HepG2 (cell line): ENCODE measurements around the gene SLIT3. TPM values are rescaled to one million over a fixed set of nuclear protein-coding genes. Genes with fewer than 3 reads are reported as not detected.

Experiments
- ATAC-seq: fragments of 200-7000 bp; cut with Tn5 transposase; 3 replicates; pipeline ENCODE4 v1.9.1; 2020; ENCODE audit warnings: mild to moderate bottlenecking, moderate library complexity
- BruUV-seq: library from RNA; stranded (reverse); fragments of 400-500 nt; replicated peaks from 2 replicates; lab custom pipeline; 2021; lab: Mats Ljungman, UMichigan
- CTCF ChIA-PET: fragments of 300-600 bp; formaldehyde crosslinking; extraction: SDS; loops from one replicate; lab custom pipeline; 2021; ENCODE audit warnings: low total read pairs, inconsistent platforms, low intra/inter-chr PET ratio; lab: Yijun Ruan, JAX
- POLR2A ChIA-PET: fragments of 350-600 bp; sonication (Branson Sonifier 250); formaldehyde crosslinking; loops from one replicate; lab custom pipeline; 2020; ENCODE audit warnings: antibody characterized with exemption, inconsistent platforms; lab: Yijun Ruan, JAX
- DNase-seq: peaks from one replicate; pipeline ENCODE4 v3.0.0-alpha.2; 2015; ENCODE audit warnings: low spot score
- FAIRE-seq: peaks from 3 replicates; lab custom pipeline; 2011; peaks lifted over from hg19 to GRCh38; lab: Jason Lieb, UNC
- H2AFZ ChIP-seq: one replicate; pipeline ENCODE4 v1.6.1; 2011; ENCODE audit warnings: low read length, inconsistent platforms
- H3K27ac ChIP-seq: fragments of 300-600 bp; 3 replicates; pipeline ENCODE4 v1.8.0; 2011; ENCODE audit warnings: mixed run types, mild to moderate bottlenecking, mixed read lengths, low read length, inconsistent platforms; ENCODE audit not compliant: insufficient read depth; ENCODE audit errors: extremely low read length
- H3K27me3 ChIP-seq, 2 experiments: fragments of 200-600 bp in 1 of 2; 2 replicates in 1 of 2; 3 replicates in 1 of 2; pipeline versions ENCODE4 v1.6.0 to v1.8.0; 2011; ENCODE audit warnings: low read length in 2 of 2, mild to moderate bottlenecking in 2 of 2, moderate library complexity in 2 of 2, inconsistent platforms in 1 of 2; ENCODE audit not compliant: insufficient read depth in 2 of 2, control insufficient read depth in 1 of 2
- H3K36me3 ChIP-seq, 2 experiments: fragments of 200-600 bp in 1 of 2; replicated peaks in 1 of 2; 2 replicates in 1 of 2; 3 replicates in 1 of 2; pipeline versions ENCODE4 v1.5.1 to v1.8.0; 2011; ENCODE audit warnings: low read length in 2 of 2, inconsistent platforms in 1 of 2; ENCODE audit not compliant: insufficient read depth in 2 of 2, control insufficient read depth in 1 of 2
- H3K4me1 ChIP-seq: 2 replicates; pipeline ENCODE4 v1.5.1; 2012; ENCODE audit warnings: low read length, inconsistent platforms; ENCODE audit not compliant: insufficient read depth
- H3K4me2 ChIP-seq: 2 replicates; pipeline ENCODE4 v1.6.0; 2011; ENCODE audit warnings: low read depth, low read length, inconsistent platforms
- H3K4me3 ChIP-seq, 3 experiments: fragments of 200-600 bp in 1 of 3; sonication (generic), shearing (Covaris generic) in 1 of 3; replicated peaks in 1 of 3; 2 replicates each; pipeline ENCODE4 v1.5.1; 2011 to 2016; ENCODE audit warnings: low read length in 3 of 3, inconsistent platforms in 2 of 3, low read depth in 2 of 3, mild to moderate bottlenecking in 2 of 3, control low read depth in 1 of 3, mixed read lengths in 1 of 3; ENCODE audit not compliant: insufficient read depth in 1 of 3
- H3K79me2 ChIP-seq: one replicate; pipeline ENCODE4 v1.6.1; 2011; ENCODE audit warnings: low read length, inconsistent platforms; ENCODE audit not compliant: insufficient read depth
- H3K9ac ChIP-seq: 2 replicates; pipeline ENCODE4 v1.6.0; 2011; ENCODE audit warnings: mild to moderate bottlenecking, low read depth, low read length, inconsistent platforms; ENCODE audit not compliant: insufficient read depth
- H3K9me3 ChIP-seq: 2 replicates; pipeline ENCODE4 v1.5.1; 2012; ENCODE audit warnings: mild to moderate bottlenecking, low read length
- H4K20me1 ChIP-seq: 2 replicates; pipeline ENCODE4 v1.6.0; 2011; ENCODE audit warnings: inconsistent platforms, mild to moderate bottlenecking, low read length, moderate library complexity; ENCODE audit not compliant: insufficient read depth
- ASH2L ChIP-seq: fragments of 300-600, 200-600 bp; sonication (generic); IDR thresholded peaks from 2 replicates; pipeline ENCODE4 v1.7.0; 2017; ENCODE audit warnings: low read depth, mild to moderate bottlenecking, moderate library complexity, mixed read lengths, low read length; ENCODE audit not compliant: insufficient read length
- RXRA ChIP-seq: sonication (generic); formaldehyde crosslinking; IDR thresholded peaks from 2 replicates; pipeline ENCODE4 v1.5.1; 2020; ENCODE audit warnings: missing genetic modification reagents
- SNAPC4 ChIP-seq: sonication (generic); formaldehyde crosslinking; IDR thresholded peaks from 2 replicates; pipeline ENCODE4 v1.4.0; 2020; ENCODE audit warnings: mild to moderate bottlenecking, missing genetic modification reagents
- SOX13 ChIP-seq, 3 experiments: fragments of 450-650 bp in 1 of 3; sonication (generic) in 1 of 3; formaldehyde crosslinking in 1 of 3; IDR thresholded peaks in 2 of 3; conservative IDR thresholded peaks in 1 of 3; 2 replicates each; pipeline versions ENCODE4 v1.5.0 to v1.6.1; 2016 to 2020; ENCODE audit warnings: antibody characterized with exemption in 1 of 3, mild to moderate bottlenecking in 1 of 3, missing compliant biosample characterization in 1 of 3, missing genetic modification reagents in 1 of 3, moderate library complexity in 1 of 3
- ZBTB21 ChIP-seq: sonication (generic); formaldehyde crosslinking; IDR thresholded peaks from 2 replicates; pipeline ENCODE4 v1.4.0; 2020; ENCODE audit warnings: missing genetic modification reagents
- ZNF619 ChIP-seq: sonication (generic); formaldehyde crosslinking; IDR thresholded peaks from 2 replicates; pipeline ENCODE4 v1.4.0; 2020; ENCODE audit warnings: mild to moderate bottlenecking, missing genetic modification reagents
- whole genome bisulfite sequencing: methylation state at CpG from one replicate; pipeline ENCODE4 v1.1.6; 2017; ENCODE audit warnings: low lambda C conversion rate; 5-methylcytosine and 5-hydroxymethylcytosine counted together
- in situ Hi-C: cut with HindIII; loops from 2 replicates; pipeline ENCODE4 v1.10.0; 2017; ENCODE audit warnings: low pct_unique_long_range_greater_than_20kb; ENCODE audit not compliant: extremely low pct_ligation_motif_present
- intact Hi-C: fragments of 100-400 bp; cut with micrococcal nuclease; formaldehyde crosslinking; loops from one replicate; pipeline ENCODE4 v1.10.0; 2022; ENCODE audit not compliant: unreplicated experiment
- polyA plus RNA-seq, 8 experiments: library from polyadenylated mRNA; depleted of rRNA in 3 of 8; stranded (reverse) in 7 of 8; unstranded in 1 of 8; fragments of >200 nt; fragmentation: Illumina TruSeq in 4 of 8; extraction: Trizol in 4 of 8; gene quantifications; 2 replicates each; pipeline versions ENCODE4 v1.2.1 to v1.2.3, GENCODE V29; 2011 to 2016; ENCODE audit warnings: low read depth in 4 of 8, missing spikeins in 1 of 8, mixed read lengths in 1 of 8; ENCODE audit not compliant: insufficient read depth in 1 of 8
- total RNA-seq, 5 experiments: library from RNA; depleted of rRNA; stranded (reverse); fragments of >200 nt; fragmentation: Illumina TruSeq; extraction: Trizol; gene quantifications; 2 replicates each; pipeline ENCODE4 v1.2.3, GENCODE V29; 2016; ENCODE audit warnings: low read depth in 1 of 5
- TF ChIP-seq, protein P1 (sequence below): sonication (generic); formaldehyde crosslinking; IDR thresholded peaks from 2 replicates; pipeline ENCODE4 v1.5.1; 2020; ENCODE audit warnings: mild to moderate bottlenecking, missing genetic modification reagents, moderate library complexity
- TF ChIP-seq, protein P2 (sequence below): sonication (generic); formaldehyde crosslinking; IDR thresholded peaks from 2 replicates; pipeline ENCODE4 v1.5.0; 2020; ENCODE audit warnings: missing genetic modification reagents
- TF ChIP-seq, protein P3 (sequence below): sonication (generic); formaldehyde crosslinking; IDR thresholded peaks from 2 replicates; pipeline ENCODE4 v1.8.1; 2023; ENCODE audit warnings: mild to moderate bottlenecking, inconsistent platforms, moderate library complexity, missing genetic modification reagents, borderline replicate concordance

SLIT3 gene
- total and polyA plus RNA-seq, 2 of the 13 experiments (the other 11 are each of a cell fraction or from before 2014, with no cell fraction given): not detected

- ChIA-PET POLR2A (no interaction called here), CTCF (no interaction called here)
- in situ Hi-C loops (no loop called here), intact Hi-C loops (no loop called here)
- Histone ChIP-seq H3K27ac (no peak overlapping the region), H3K4me2 (no peak overlapping the region), H3K4me3 (no peak overlapping the region), H3K4me1 (no peaks in the 10 kb centered on the region), H3K9me3 (no peaks in the 10 kb centered on the region), H3K79me2 (no peaks in the 10 kb centered on the region), H3K36me3 (no peaks in the 10 kb centered on the region), H2AFZ (no peak overlapping the region), H3K9ac (no peak overlapping the region), H3K27me3 (peaks cover 0 to 50% of the 10 kb centered on the region in 2 experiments; a peak in 3 of 5 replicates), H4K20me1 (no peaks in the 10 kb centered on the region)
- ATAC-seq (no peak), DNase-seq (no peak), FAIRE-seq (no peak)
- TF ChIP-seq ASH2L: no peak
- TF ChIP-seq, protein P1, sequence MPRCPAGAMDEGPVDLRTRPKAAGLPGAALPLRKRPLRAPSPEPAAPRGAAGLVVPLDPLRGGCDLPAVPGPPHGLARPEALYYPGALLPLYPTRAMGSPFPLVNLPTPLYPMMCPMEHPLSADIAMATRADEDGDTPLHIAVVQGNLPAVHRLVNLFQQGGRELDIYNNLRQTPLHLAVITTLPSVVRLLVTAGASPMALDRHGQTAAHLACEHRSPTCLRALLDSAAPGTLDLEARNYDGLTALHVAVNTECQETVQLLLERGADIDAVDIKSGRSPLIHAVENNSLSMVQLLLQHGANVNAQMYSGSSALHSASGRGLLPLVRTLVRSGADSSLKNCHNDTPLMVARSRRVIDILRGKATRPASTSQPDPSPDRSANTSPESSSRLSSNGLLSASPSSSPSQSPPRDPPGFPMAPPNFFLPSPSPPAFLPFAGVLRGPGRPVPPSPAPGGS: no peak
- TF ChIP-seq ZNF619 (CRISPR knock-in tag): no peak
- TF ChIP-seq, protein P2, sequence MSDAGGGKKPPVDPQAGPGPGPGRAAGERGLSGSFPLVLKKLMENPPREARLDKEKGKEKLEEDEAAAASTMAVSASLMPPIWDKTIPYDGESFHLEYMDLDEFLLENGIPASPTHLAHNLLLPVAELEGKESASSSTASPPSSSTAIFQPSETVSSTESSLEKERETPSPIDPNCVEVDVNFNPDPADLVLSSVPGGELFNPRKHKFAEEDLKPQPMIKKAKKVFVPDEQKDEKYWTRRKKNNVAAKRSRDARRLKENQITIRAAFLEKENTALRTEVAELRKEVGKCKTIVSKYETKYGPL (CRISPR knock-in tag): no peak
- no peak for TF ChIP-seq RXRA (CRISPR knock-in tag)
- TF ChIP-seq SOX13 (IDR thresholded peaks at IDR 0.05): no peak
- no peak for TF ChIP-seq SOX13 (CRISPR knock-in tag; conservative IDR thresholded peaks at IDR 0.05 in 1 of 2, IDR thresholded peaks at IDR 0.05 in 1 of 2)
- no peak for TF ChIP-seq SNAPC4 (CRISPR knock-in tag)
- TF ChIP-seq, protein P3, sequence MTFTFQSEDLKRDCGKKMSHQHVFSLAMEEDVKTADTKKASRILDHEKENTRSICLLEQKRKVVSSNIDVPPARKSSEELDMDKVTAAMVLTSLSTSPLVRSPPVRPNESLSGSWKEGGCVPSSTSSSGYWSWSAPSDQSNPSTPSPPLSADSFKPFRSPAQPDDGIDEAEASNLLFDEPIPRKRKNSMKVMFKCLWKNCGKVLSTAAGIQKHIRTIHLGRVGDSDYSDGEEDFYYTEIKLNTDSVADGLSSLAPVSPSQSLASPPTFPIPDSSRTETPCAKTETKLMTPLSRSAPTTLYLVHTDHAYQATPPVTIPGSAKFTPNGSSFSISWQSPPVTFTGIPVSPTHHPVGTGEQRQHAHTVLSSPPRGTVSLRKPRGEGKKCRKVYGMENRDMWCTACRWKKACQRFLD (CRISPR knock-in tag): no peak
- no peak for TF ChIP-seq ZBTB21 (CRISPR knock-in tag)
- WGBS: 2% methylated on average over 4 of the region's 4 CpGs
- BruUV-seq: no TSS peak
Measured at GRCh38 chr5:168822248-168822744, 478.6 kb downstream of the SLIT3 start.
